Mononuclear cell (primary cell): ENCODE measurements around the gene ANKMY1. TPM values are rescaled to one million over a fixed set of nuclear protein-coding genes. Genes with fewer than 3 reads are reported as not detected.

Experiments used
- H3K27me3 ChIP-seq: 2 replicates; pipeline ENCODE4 v1.6.0; 2011; ENCODE audit warnings: low read length, control low read depth; ENCODE audit not compliant: insufficient read depth
- H3K4me1 ChIP-seq: 2 replicates; pipeline ENCODE4 v1.5.1; 2011; ENCODE audit warnings: mild to moderate bottlenecking, low read length, control low read depth; ENCODE audit not compliant: insufficient read depth
- H3K4me3 ChIP-seq: 2 replicates; pipeline ENCODE4 v1.5.1; 2011; ENCODE audit warnings: mild to moderate bottlenecking, low read length, moderate library complexity
- H3K9me3 ChIP-seq: 2 replicates; pipeline ENCODE4 v1.5.1; 2011; ENCODE audit warnings: low read depth, mild to moderate bottlenecking, control low read depth, low read length
- total RNA-seq: library from RNA; depleted of rRNA; stranded (reverse); fragments of >200 nt; gene quantifications from one replicate; pipeline ENCODE4 v1.2.3, GENCODE V29; 2012

ANKMY1 gene
- total RNA-seq, 1 donor, result 24.1 TPM

- no peaks in the 10 kb centered on the region for H3K4me1 ChIP-seq
- no peaks in the 10 kb centered on the region for H3K27me3 ChIP-seq
- peaks cover 7% of the 10 kb centered on the region for H3K9me3 ChIP-seq
- H3K4me3 ChIP-seq, result no peak overlapping the region
These were observed 88.5 kb downstream of the ANKMY1 start for GRCh38 chr2:240469239-240469636.

GRCh38 chr2:240468303-240469238 lies 89.2 kb downstream of the ANKMY1 start:
- Histone ChIP-seq H3K4me3 (no peak overlapping the region), H3K27me3 (no peaks in the 10 kb centered on the region), H3K9me3 (peaks cover 6% of the 10 kb centered on the region), H3K4me1 (no peaks in the 10 kb centered on the region)

GRCh38 chr2:240467659-240468302 lies 90.0 kb downstream of the ANKMY1 start:
- Histone ChIP-seq H3K9me3 (no peaks in the 10 kb centered on the region), H3K4me3 (no peak overlapping the region), H3K4me1 (no peaks in the 10 kb centered on the region), H3K27me3 (no peaks in the 10 kb centered on the region)

GRCh38 chr2:240467149-240467642 lies 90.6 kb downstream of the ANKMY1 start:
- H3K9me3 ChIP-seq, result no peaks in the 10 kb centered on the region
- no peaks in the 10 kb centered on the region for H3K4me1 ChIP-seq
- H3K4me3 ChIP-seq, result no peak overlapping the region
- no peaks in the 10 kb centered on the region for H3K27me3 ChIP-seq

GRCh38 chr2:240466579-240467148 lies 91.1 kb downstream of the ANKMY1 start:
- no peaks in the 10 kb centered on the region for H3K9me3 ChIP-seq
- no peaks in the 10 kb centered on the region for H3K4me1 ChIP-seq
- no peak overlapping the region for H3K4me3 ChIP-seq
- H3K27me3 ChIP-seq, result no peaks in the 10 kb centered on the region

GRCh38 chr2:240465765-240466578 lies 91.8 kb downstream of the ANKMY1 start:
- Histone ChIP-seq H3K27me3 (no peaks in the 10 kb centered on the region), H3K9me3 (no peaks in the 10 kb centered on the region), H3K4me1 (no peaks in the 10 kb centered on the region), H3K4me3 (no peak overlapping the region)

- Histone ChIP-seq H3K27me3 (no peaks in the 10 kb centered on the region), H3K9me3 (no peaks in the 10 kb centered on the region)
These were observed 92.5 kb downstream of the ANKMY1 start for GRCh38 chr2:240465268-240465764.

GRCh38 chr2:240464514-240465241 lies 93.1 kb downstream of the ANKMY1 start:
- Histone ChIP-seq H3K9me3 (no peaks in the 10 kb centered on the region), H3K4me1 (no peaks in the 10 kb centered on the region), H3K4me3 (no peak overlapping the region), H3K27me3 (no peaks in the 10 kb centered on the region)

More at GRCh38 chr2:240465268-240465764, 92.5 kb downstream of the ANKMY1 start:
- H3K4me1 ChIP-seq, result no peaks in the 10 kb centered on the region
- H3K4me3 ChIP-seq, result no peak overlapping the region

GRCh38 chr2:240463866-240464481 lies 93.8 kb downstream of the ANKMY1 start:
- no peaks in the 10 kb centered on the region for H3K4me1 ChIP-seq
- H3K4me3 ChIP-seq, result no peak overlapping the region
- no peaks in the 10 kb centered on the region for H3K9me3 ChIP-seq
- H3K27me3 ChIP-seq, result no peaks in the 10 kb centered on the region

- Histone ChIP-seq H3K27me3 (no peaks in the 10 kb centered on the region), H3K4me1 (no peaks in the 10 kb centered on the region), H3K4me3 (no peak overlapping the region)
These were observed 94.4 kb downstream of the ANKMY1 start for GRCh38 chr2:240463274-240463865.

GRCh38 chr2:240462707-240463273 lies 95.0 kb downstream of the ANKMY1 start:
- no peaks in the 10 kb centered on the region for H3K4me1 ChIP-seq
- H3K27me3 ChIP-seq, result no peaks in the 10 kb centered on the region
- H3K4me3 ChIP-seq, result no peak overlapping the region
- no peaks in the 10 kb centered on the region for H3K9me3 ChIP-seq

More at GRCh38 chr2:240463274-240463865, 94.4 kb downstream of the ANKMY1 start:
- H3K9me3 ChIP-seq, result no peaks in the 10 kb centered on the region

- Histone ChIP-seq H3K9me3 (no peaks in the 10 kb centered on the region), H3K4me3 (no peak overlapping the region), H3K27me3 (no peaks in the 10 kb centered on the region), H3K4me1 (no peaks in the 10 kb centered on the region)
These were observed 95.6 kb downstream of the ANKMY1 start for GRCh38 chr2:240462073-240462706.
